DOHH2 (cell line): ENCODE data around the gene SMARCB1.

Experiments used
- H3F3A ChIP-seq: fragments of 200-600 bp; sonication (generic), shearing (Covaris generic); 2 replicates; pipeline ENCODE4 v1.6.0; 2016; ENCODE audit warnings: antibody characterized with exemption, mild to moderate bottlenecking; ENCODE audit not compliant: control insufficient read depth, insufficient read depth
- H3K27ac ChIP-seq: fragments of 200-600 bp; sonication (generic); 2 replicates; pipeline ENCODE4 v1.5.1; 2014; ENCODE audit warnings: low read depth, mild to moderate bottlenecking, low read length, moderate library complexity
- H3K27me3 ChIP-seq: fragments of 200-600 bp; sonication (generic); 2 replicates; pipeline ENCODE4 v1.6.1; 2014; ENCODE audit warnings: mild to moderate bottlenecking, low read length, mixed read lengths; ENCODE audit not compliant: control insufficient read depth
- H3K36me3 ChIP-seq: fragments of 200-600 bp; sonication (generic); 2 replicates; pipeline ENCODE4 v1.6.1; 2014; ENCODE audit warnings: mild to moderate bottlenecking, low read length, moderate library complexity, mixed read lengths; ENCODE audit not compliant: control insufficient read depth
- H3K4me1 ChIP-seq: fragments of 200-600 bp; sonication (generic); 2 replicates; pipeline ENCODE4 v1.6.1; 2014; ENCODE audit warnings: mild to moderate bottlenecking, low read length, mixed read lengths; ENCODE audit not compliant: control insufficient read depth
- H3K4me2 ChIP-seq: fragments of 200-600 bp; sonication (generic); 2 replicates; pipeline ENCODE4 v1.6.0; 2014; ENCODE audit warnings: mild to moderate bottlenecking, low read length, moderate library complexity
- H3K4me3 ChIP-seq: fragments of 200-600 bp; sonication (generic); 2 replicates; pipeline ENCODE4 v1.5.1; 2014; ENCODE audit warnings: mild to moderate bottlenecking, low read length, mixed read lengths
- H3K79me2 ChIP-seq: fragments of 200-600 bp; sonication (generic); 2 replicates; pipeline ENCODE4 v1.6.1; 2014; ENCODE audit warnings: mild to moderate bottlenecking, low read length, mixed read lengths; ENCODE audit not compliant: control insufficient read depth
- H3K9me2 ChIP-seq: fragments of 200-600 bp; sonication (generic); replicated peaks from 2 replicates; pipeline ENCODE4 v1.6.1; 2014; ENCODE audit warnings: mild to moderate bottlenecking, low read length, mixed read lengths; ENCODE audit not compliant: control insufficient read depth
- H3K9me3 ChIP-seq: fragments of 200-600 bp; sonication (generic); 2 replicates; pipeline ENCODE4 v1.6.1; 2014; ENCODE audit warnings: antibody characterized with exemption, low read length, mixed read lengths; ENCODE audit not compliant: control insufficient read depth, insufficient read depth
- H4K20me1 ChIP-seq: fragments of 200-600 bp; sonication (generic); 2 replicates; pipeline ENCODE4 v1.6.0; 2014; ENCODE audit warnings: low read depth, mild to moderate bottlenecking, antibody characterized with exemption, low read length, moderate library complexity; ENCODE audit not compliant: control insufficient read depth, insufficient read depth
- EZH2phosphoT487 ChIP-seq: fragments of 200-600 bp; sonication (generic); IDR thresholded peaks from 2 replicates; pipeline ENCODE4 v1.6.1; 2017; ENCODE audit warnings: borderline replicate concordance, mild to moderate bottlenecking, antibody characterized with exemption, low read length, moderate library complexity, mixed read lengths
- TF ChIP-seq, protein P1 (sequence below): fragments of 200-600 bp; sonication (generic); IDR thresholded peaks from one replicate; pipeline ENCODE4 v1.5.1; 2014; ENCODE audit warnings: antibody characterized with exemption, mild to moderate bottlenecking, low read depth, low read length; ENCODE audit not compliant: poor library complexity, severe bottlenecking

Gene SMARCB1

DNA sequence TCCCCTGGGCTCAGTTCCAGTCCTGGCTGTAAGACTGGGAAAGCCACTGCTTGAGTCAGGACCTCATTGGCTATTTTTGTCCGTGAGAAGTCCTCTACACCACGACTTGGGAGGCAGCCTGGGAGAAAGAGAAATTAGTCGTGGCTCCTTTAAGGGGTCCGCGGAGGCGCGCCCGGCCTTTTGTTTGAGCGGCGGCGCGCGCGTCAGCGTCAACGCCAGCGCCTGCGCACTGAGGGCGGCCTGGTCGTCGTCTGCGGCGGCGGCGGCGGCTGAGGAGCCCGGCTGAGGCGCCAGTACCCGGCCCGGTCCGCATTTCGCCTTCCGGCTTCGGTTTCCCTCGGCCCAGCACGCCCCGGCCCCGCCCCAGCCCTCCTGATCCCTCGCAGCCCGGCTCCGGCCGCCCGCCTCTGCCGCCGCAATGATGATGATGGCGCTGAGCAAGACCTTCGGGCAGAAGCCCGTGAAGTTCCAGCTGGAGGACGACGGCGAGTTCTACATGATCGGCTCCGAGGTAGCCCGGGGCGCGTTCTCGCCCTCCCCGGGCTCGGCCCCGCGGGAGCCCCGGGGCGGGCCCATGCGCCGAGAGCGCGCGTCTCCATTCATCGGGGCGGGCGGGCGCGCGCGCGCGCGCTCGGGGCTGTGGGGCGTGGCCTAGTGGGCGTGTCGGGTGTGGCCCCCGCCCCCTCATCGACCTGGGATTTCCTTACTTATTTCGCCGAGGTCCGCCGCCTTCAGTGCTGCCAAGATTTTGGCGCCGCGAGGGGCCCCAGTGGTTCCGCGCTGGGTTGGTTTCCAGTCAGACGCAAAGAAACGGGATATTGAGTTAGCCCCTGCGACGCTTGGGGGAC, at the start of gene SMARCB1:
SMARCB1 (plus strand) TSS at position 215 of the 848 bp plus-strand sequence; CDS start at position 419, 204 bp downstream.
- no peak for TF ChIP-seq EZH2phosphoT487
- TF ChIP-seq, protein P1, sequence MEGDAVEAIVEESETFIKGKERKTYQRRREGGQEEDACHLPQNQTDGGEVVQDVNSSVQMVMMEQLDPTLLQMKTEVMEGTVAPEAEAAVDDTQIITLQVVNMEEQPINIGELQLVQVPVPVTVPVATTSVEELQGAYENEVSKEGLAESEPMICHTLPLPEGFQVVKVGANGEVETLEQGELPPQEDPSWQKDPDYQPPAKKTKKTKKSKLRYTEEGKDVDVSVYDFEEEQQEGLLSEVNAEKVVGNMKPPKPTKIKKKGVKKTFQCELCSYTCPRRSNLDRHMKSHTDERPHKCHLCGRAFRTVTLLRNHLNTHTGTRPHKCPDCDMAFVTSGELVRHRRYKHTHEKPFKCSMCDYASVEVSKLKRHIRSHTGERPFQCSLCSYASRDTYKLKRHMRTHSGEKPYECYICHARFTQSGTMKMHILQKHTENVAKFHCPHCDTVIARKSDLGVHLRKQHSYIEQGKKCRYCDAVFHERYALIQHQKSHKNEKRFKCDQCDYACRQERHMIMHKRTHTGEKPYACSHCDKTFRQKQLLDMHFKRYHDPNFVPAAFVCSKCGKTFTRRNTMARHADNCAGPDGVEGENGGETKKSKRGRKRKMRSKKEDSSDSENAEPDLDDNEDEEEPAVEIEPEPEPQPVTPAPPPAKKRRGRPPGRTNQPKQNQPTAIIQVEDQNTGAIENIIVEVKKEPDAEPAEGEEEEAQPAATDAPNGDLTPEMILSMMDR = no peak

DNA sequence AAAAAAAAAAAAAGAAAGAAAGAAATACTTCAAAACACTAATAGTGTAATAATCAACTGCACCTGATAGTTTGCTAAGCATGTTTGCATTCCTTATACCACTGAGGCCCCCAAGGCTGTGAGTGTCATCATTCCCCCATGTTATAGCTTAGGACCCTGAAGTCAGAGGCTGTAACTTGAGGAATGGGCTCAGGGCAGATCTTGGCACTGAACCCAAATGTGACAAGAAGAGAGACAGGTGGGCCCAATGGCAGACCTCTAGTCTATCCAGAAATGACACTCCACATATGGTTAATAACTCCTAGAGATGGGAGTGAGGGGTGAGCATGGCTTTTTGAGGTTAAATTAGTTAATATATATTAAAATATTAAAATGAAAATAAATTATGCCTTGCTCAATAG, 49.1 kb upstream of the SMARCB1 start:
- Histone ChIP-seq H3K9me3 (no peaks in the 10 kb centered on the region), H3K9me2 (no peaks in the 10 kb centered on the region), H3K27me3 (no peaks in the 10 kb centered on the region), H3F3A (peaks cover 2% of the 10 kb centered on the region), H3K27ac (no peak overlapping the region), H4K20me1 (no peaks in the 10 kb centered on the region), H3K4me3 (no peak overlapping the region), H3K36me3 (no peaks in the 10 kb centered on the region), H3K4me1 (no peaks in the 10 kb centered on the region), H3K79me2 (no peaks in the 10 kb centered on the region), H3K4me2 (no peak overlapping the region)
- no peak for TF ChIP-seq EZH2phosphoT487
- TF ChIP-seq, protein P1 = no peak

More for the DNA sequence above, at the start of gene SMARCB1:
- Histone ChIP-seq H3K4me3 (peak within 1 kb of the TSS; percentile 94), H3K9me3 (no peaks in the 10 kb centered on the region), H3K27ac (peak within 1 kb of the TSS; percentile 86), H3K36me3 (peaks cover 41% of the 10 kb centered on the region), H4K20me1 (peaks cover 19% of the 10 kb centered on the region), H3K9me2 (no peaks in the 10 kb centered on the region), H3K4me1 (peaks cover 37% of the 10 kb centered on the region), H3K27me3 (no peaks in the 10 kb centered on the region), H3F3A (peaks cover 2% of the 10 kb centered on the region; the same call in 1 of the 2 replicates), H3K4me2 (peak within 1 kb of the TSS; percentile 94), H3K79me2 (peaks cover 54% of the 10 kb centered on the region)

DNA sequence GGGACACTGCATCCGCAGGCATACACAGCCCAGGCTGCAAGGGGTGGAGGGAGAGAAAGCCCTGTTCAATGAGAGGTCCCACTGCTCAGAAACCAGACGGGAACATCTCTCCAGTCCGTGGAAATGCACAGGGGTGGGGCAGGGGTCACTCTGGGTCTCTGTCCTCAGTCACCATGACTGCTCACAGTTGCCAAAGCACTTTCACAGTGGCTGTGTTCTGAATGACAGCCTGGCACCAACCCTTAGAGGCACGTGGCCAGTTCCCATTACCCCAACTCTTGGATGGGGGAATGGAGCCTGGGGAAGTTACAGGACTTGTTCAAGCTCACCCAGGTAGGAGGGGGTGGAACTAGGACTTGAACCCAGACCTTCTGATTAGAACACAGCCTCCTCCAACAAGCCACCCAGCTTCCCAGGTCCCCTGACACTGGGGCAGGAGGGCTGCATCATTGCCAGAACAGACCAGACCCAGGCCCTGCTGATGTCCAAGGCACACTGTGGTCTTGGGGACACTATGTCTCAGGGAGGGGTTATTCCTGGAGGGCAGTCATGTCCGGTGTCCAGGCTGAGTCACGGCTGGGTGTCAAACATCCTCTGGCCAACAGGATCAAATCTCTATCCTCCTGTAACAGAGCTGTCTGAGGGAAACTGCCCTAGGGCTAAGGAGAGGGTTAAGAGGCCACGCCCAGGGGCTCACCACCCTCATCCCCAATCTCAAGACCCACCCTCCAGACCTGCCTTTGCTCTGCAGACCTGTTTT, 44.1 kb upstream of the SMARCB1 start:
- Histone ChIP-seq H3K79me2 (no peaks in the 10 kb centered on the region), H3K9me3 (no peaks in the 10 kb centered on the region), H3K4me2 (no peak overlapping the region), H3K36me3 (peaks cover 12% of the 10 kb centered on the region), H3K27me3 (no peaks in the 10 kb centered on the region), H3K4me3 (no peak overlapping the region), H3K9me2 (no peaks in the 10 kb centered on the region), H3K27ac (no peak overlapping the region), H3K4me1 (no peaks in the 10 kb centered on the region), H4K20me1 (no peaks in the 10 kb centered on the region), H3F3A (peaks cover 2% of the 10 kb centered on the region)
- TF ChIP-seq, protein P1 = no peak
- TF ChIP-seq EZH2phosphoT487 = no peak
